GM21367 (cell line): Measurements from ENCODE around the gene GTSF1L.

Experiments used
- ATAC-seq: cut with Tn5 transposase; IDR thresholded peaks from one replicate; pipeline ENCODE4 v1.9.1; 2021; ENCODE audit not compliant: unreplicated experiment

The GTSF1L gene

DNA sequence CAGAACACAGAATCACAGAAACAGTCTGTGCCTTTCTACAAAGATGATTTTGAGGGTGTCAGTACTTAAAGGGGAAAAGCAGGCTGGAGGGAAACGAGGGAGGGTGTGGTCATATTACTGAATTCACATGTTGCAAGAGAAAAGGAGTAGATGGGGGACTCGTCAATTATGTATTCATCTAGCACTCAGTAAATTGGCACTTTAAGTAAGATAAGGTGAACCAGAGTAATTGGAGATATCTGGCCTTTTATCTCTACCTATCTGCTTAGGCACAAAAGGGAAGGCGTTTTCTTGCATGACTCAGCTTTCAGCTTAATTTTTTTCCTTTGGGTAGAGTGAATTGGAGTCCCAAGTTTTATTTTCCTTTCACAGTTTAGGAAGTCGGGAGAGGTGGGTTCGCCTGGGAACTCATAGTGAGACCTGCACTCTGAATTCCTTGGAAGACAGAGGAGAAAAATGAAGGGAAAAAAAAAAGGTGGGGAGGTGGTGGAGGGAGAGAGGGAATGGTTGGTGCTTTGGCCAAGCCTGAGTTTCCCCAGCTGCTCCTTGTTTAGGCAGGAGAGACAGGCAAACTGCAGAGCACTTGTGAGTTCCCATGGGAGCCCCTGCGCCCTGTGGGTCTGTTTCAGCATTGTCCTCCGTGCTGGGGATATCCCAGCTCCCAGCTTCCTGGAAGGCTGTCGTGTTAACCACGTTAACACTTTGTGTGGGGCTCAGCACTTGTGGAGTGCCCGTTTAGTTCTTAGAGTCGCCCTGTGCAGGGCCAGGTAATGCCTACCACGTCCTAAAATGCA, 19.7 kb upstream of the GTSF1L start:
- no peak for ATAC-seq

DNA sequence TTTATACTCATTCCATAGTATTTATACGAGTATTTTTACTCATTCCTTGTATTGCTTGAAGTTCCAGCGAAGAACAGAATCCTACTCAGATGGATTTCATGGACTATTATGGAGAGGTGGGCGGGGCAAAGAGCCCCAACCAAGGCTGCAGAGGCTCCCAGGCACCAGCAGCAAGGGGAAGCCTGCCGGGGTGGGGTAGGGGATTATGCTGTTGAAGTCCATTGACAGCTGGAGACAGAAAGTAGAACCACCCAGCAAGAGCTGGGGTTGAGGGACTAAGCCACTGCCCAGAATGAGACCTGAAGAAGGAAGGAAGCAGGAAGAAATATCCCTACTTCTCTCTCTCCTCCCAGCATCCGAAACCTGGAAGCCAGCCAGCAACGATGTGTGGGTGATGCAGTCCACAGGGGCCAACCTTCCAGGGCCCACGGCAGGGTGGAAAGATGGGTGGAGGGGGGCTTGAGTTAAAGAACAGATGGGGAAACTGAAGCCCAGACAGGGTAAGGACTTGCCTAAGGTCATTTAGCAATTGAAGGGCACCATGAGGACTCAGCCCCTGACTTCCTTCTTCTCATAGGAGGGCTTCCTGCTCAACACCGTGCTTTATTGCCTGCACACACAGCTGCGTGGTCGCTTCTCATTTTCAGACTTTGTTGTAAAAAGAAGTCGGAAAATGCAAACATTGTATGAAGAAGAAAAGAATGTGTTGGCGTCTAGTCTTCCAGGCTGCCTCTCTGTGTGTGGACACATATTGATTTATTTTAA, 18.3 kb upstream of the GTSF1L start:
- no peak for ATAC-seq

DNA sequence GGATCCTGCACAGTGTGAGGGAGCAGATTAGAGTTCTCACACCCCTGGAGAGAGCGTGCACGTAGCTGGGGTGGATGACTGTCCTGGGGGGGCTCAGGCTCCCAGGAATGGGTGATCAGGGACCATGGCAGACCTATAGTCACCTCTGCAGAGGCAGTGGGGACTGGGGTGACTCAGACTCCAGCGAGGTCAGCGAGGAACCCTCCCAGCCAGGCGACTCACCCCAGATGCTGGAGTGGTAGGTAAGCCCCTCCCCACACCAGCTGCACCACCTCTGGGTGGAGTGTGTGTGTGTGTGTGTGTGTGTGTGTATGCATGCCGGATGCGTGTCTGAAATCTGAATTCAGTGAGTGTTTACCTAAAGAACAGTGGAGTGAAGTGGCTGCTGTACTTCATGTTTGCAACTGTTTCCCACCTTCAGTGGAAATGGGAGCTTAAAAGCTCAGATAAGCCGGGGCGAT, 17.4 kb upstream of the GTSF1L start:
- no peak for ATAC-seq

DNA sequence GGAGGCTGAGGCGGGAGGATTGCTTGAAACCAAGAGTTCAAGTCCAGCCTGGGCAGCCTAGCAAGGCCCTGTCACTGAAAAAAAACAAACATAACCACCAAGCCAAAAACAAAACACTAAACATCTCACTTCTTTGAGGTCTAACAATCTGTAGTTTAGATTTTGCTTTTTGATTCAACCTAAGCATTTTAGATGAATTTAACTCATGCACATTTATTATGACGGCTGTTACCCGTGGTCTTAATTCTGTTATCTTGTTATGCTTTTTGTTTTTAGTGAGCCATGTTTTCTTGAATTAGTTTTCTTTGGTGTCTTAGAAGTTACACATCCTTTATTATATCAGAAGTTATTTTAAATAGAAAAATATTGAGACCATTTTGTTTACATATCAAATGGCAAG, 13.8 kb upstream of the GTSF1L start:
- no peak for ATAC-seq

DNA sequence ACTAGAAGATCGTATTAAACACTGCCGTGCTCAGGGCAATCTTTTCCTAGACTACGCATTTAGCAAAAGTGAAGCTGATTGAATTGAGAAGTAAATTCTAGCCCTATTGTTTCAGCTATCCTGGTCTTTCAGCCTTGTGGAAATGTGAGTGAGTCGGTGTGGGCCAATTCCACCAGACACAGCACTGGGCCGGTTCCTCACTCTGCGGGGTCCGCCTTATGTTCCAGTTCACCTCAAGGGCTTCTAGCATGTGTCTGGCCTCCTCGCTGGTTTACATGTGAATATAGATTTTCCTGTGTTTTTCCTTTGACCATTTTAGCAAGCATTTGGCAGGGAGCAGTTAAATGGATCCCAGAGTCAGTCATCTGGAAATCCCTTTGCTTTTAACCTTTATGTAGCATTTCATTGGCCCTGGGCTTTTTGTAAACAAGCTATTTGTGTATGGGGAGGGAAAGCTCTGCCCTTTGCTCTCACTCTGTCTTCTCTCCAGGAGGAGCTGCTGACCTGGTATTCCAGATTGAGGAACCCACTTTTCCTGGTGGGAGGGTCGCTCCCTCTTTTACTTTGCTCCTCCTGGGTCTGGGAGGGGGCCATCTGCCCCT, 12.4 kb upstream of the GTSF1L start:
- ATAC-seq: no peak

DNA sequence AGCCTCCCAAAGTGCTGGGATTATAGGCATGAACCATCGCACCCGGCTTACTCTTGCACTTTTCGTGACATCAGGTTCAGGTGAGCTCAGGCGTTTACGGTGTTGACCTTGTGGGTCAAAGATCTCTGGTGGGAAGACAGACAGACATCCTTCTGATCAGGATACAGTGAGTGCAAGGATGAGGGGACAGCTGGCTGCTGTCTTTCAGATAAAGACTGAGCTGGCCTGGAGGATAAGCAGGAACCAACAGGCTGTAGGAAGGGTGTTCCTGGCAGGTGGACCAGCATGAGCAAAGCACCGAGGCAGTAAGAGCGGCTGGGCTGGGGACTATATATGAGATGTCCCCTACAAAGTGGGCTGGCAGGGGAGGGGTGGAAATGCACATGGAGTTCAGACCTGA, 11.1 kb upstream of the GTSF1L start:
- no peak for ATAC-seq

DNA sequence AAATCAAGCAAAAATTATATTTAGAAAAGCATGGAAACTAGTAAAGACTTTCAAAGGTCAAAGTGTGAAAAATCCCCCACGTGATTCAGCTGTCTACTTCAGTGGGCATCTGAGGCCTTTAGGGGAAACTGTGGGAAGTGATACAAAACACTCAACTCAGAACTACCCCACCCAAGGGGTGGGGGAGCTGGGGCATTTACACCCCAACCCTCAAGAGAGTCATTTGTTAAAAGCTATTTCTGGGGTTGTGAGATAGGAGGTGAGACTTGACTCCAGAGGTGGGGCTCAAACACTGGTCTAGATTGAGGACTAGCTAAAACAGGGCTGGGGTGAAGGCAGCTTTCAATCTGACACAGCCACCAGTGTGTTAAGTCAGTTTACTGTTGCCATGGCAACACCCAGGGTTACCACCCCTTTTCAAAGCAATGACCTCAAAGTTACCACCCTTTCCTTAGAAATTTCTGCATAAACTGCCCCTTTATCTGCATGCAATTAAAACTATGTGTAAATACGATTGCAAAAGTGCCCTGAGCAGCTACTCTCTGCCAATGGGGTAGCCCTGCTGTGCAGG, 9.9 kb upstream of the GTSF1L start:
- peak; percentile 54 for ATAC-seq

DNA sequence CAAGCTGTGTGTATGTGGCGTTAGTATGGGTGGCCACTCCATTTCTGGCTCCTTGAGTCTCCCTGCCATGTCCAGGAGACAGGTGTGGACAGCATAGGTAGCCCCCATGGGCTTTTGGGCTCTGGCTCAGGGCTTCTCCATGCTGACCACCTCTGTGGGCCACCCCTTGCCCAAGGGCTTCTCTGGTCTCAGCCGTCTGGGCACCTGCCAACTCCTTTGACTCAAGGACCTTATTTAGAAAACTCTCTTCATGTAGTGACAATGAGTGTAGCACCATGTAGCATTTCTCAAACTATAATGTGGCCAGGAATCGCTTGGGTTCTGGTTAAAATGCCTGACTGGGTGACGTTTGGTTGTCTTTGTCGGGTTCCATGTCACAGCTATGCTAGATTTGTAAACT, 5.1 kb upstream of the GTSF1L start:
- ATAC-seq: no peak

DNA sequence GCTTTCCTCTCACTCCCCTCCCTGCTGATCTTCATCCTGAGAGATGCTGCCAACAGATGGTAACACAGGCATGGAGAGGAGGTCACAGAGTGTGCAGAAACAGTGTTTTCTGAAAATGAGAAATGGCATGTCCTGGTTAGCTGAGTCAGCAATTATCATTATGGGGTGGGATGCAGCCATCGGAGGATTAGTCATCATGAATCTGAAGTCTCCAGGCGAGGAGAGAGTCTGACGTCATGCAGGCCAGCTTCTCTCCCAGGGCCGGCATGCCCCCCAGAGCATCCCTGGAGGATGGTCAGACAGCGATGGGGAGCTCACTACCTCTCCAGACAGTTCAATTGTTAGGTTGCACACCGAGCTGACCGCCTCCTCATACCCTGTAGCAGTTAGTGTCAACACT, 4.7 kb upstream of the GTSF1L start:
- no peak for ATAC-seq

DNA sequence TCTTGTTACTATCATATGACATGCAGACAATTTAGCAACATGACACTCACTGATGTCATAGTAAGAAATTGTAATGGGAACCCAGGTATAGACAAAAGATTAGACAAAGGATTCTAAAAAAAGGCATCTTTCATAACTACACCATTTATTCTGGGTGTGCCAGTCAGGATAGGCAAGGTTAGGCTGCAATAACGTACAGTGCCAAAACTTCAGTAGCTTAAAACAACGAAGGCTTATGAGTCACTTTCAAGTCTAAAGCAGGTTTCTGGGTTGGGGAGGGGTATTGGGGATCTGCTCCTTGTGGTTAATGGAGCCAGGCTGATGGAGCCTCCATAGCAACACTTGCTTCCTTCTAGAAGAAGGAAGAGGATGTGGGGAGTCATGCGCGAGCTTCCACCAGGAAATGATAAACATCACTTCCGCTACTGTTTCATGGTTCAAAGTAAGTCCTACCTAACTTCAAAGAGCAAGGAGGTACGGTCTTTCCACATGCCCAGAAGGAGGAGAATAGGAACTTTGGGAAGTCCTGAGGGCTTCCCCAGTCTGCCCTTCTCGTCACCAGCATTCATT, 2.0 kb upstream of the GTSF1L start:
- no peak for ATAC-seq

DNA sequence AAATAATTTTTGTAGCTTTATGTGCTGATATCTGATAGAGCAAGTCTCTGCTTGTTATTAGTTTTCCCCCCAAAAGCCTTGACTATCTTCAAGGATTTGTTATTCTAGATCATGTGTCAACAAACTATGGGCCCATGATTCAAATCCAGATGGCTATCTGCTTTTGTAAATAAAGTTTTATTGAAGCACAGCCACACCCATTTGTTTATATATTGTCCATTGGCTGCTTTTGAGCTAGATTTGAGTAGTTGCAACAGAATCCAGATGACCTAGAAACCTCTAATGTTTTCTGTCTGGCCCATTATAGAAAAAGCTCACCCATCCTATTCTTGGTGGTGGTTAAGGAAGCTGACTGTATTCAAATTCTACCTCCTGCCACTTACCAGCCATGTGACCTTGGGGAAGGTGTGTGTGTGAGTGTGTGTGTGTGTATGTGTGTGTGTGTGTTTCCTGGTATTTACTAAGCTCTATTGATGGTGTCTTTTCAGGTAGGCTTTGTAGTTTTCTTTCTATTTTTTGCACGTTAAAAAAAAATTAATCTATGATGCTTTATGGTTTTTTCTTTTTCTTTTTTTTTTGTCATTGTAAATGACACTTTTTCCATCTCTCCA, 1.3 kb upstream of the GTSF1L start:
- no peak for ATAC-seq

DNA sequence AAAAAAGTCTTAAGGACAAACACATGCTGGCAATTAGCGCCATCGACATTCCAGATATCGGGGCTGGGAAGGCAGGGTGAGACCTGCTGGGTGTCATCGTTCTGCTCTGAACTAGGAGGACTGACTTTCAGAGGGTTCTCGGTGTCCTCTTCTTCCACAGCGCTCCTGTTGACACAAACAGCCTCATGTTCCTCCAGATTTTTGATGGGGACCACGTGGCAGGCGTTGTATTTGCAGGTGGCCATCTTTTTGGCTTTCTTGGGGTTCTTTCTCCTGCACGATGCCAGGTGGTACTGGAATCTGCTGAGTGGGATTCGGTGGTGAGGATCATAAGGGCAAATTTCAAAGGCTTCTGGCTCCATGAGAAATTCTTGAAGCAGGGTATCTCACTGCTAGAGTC, 469 bp downstream of the GTSF1L start:
- no peak for ATAC-seq

DNA sequence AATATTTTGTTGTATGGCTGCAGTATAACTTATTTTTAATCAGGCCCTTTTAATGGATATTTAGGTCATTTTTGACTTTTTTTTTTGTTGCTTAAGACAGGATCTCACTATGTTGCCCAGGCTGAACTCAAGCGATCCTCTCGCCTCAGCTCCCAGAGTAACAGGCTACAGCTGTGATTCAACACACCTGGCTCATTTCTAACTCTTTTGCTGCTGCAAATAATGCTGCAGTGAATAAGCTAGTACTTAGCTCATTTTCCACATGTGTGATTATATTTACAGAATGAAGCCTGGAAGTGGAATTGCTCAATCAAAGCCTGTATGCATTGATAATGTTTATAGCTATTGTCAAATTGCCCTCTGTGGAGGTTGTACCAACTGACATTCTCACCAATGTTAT, 1.1 kb downstream of the GTSF1L start:
- no peak for ATAC-seq

DNA sequence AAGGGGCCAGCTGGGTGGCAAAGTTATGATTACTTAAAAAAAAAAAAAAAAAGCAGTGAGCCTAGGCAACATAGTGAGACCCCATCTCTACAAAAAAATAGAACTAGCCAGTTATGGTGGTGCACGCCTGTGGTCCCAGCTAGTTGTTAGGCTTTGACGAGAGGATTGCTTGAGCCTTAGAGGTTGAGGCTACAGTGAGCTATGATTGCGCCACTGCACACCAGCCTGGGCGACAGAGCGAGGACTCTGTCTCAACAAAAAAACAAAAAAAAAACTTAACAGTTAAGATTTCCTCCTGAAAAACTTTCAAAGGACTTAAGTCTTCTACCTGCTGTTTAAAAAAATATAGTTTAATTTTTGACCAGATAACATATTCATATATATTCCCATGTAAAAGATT, 2.4 kb downstream of the GTSF1L start:
- no peak for ATAC-seq

DNA sequence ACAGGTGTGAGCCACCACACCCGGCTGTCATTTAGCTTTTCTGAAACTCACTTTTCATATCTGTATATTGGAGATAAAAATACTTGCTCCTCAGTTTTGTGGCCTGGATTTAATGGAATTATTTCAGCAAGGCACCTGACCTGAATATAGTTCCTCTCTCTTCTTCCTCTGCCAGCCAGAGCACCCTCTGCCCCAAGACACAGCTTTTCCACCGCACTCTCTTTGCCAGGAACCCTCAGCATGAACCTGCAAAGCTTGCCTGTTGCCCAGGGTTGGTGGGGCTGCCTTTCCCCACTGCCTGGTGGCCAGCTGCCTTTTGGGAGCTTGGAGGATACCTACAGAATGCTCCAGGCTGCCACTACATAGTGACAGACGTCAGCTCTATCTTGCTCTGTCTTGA, 3.1 kb downstream of the GTSF1L start:
- no peak for ATAC-seq

DNA sequence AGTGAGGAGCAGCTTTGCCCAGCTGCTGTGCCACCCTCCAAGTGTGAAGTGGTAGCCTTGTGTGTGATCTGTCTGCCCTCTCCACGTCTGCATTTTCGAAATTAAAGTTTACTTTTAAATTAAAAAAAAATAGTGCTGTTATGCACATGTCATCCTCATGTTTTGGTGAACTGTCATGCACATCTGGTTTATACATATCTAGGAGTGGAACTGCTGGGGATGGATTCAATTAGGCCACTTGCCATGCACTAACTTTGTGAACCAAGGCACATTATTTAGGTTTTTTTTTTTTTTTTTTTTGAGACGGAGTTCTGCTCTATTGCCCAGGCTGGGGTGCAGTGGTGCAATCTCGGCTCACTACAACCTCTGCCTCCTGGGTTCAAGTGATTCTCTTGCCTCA, 3.6 kb downstream of the GTSF1L start:
- no peak for ATAC-seq

DNA sequence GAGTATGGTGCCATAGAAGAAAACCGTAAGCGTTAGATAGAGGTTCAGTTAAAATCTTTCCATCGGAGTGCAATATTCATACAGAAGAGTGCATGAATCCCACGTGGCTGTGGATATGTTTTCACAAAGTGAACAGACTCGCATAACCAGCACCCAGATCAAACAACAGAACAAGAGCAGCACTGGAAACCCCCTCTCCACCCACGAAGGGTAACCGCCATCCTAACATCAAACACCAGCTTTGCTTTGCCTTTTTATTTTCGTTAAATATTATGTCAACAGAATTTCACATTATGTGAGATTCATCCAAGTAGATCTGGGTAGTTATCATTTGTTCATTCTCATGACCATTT, 4.7 kb downstream of the GTSF1L start:
- ATAC-seq: no peak

DNA sequence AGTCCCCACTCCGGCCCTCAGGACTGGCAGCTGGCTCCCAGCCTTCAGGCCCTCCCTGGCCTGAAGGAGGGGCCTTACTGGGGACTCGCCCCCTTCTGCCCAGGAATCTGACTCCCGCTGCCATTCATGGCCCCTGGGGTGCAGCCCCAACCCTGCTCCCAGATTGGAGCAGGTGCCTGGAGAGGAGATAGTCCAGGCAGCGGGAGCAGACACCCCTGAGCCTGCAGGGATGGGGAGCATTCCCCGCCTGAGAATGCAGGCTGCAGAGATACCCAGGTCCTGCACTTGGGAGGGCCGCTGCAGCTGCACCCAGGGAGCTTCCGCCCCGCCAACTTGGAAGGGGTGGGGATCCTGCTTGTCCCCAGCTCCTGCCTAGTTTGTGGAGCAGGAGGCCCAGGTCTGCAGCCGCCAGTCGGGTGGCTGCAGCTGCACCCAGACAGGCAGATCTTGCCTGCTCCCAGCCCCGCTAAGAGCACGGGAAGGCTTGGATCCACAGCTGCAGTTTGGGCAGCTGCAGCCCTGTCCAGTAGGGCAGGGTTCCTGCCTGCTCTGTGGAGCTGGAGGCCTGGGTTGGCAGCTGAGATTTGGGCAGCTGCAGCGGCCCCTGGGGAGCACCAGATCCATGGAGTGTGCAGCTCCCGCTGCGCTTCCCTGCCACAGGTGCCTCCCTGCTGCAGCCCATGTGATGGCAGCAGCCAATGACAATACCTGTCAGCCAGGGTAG, 5.2 kb downstream of the GTSF1L start:
- ATAC-seq: no peak

DNA sequence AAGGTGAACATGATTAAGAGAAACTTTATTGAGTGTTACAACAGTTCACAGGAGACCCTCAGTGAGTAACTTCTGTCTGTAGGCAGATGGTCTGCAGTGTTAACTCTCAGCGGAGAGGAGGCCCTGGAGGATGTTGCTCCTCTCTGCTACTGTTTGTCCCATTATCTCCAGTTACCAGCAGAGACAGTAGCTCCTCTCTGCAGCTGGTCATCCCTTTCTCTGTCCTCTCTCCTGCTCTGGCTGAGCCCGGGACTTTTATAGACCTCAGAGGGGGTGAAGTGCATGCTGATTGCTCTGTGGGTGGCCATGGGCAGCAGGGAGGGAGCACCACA, 5.7 kb downstream of the GTSF1L start:
- ATAC-seq: no peak

DNA sequence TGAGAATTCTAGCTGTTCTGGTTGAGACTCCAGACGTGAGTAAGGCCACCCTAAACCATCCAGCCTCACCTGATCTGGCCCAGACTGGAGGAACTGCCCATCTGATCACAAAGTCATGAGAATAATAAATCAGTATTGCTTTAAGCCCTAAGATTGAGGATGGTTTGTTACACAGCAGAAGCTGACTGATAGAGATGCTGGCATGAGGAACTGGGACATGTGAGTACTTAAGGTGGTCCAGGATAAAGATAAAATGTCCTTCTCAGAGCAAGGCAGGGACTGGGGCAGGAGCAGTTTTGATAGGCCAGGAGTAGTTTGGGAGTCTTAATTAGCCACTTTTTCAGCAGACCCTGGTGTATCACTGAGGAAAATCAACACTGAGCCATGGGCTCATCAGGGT, 6.8 kb downstream of the GTSF1L start:
- ATAC-seq: no peak

DNA sequence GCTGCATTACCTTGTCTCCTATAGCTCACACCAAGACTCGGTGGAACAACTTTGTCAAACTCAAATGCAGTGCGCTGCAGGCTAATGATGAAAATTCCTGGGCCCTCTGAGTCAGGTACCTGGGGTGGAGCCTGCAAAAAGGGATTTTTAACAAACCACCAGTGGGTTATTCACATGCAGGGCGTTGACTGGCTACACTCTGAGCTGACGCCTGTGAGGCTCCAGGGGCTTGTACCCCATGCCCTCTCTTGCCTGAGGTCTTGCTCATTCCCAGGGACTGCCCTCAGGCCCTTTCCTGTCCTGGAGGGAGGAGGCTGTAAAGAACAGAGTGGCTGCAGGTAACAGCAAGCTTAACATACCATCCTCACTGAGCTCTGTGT, 9.2 kb downstream of the GTSF1L start:
- no peak for ATAC-seq
